GM12878 (cell line): ENCODE data around the gene TMEM97. TPM values are rescaled to one million over a fixed set of nuclear protein-coding genes. Genes with fewer than 3 reads are reported as not detected.

Source experiments
- ATAC-seq: fragments of 200-7000 bp; cut with Tn5 transposase; 3 replicates; pipeline ENCODE4 v1.9.1; 2020; ENCODE audit warnings: mild to moderate bottlenecking, moderate library complexity
- BruUV-seq: library from RNA; stranded (reverse); fragments of 400-500 nt; replicated peaks from 2 replicates; lab custom pipeline; 2021; lab: Mats Ljungman, UMichigan
- CTCF ChIA-PET: fragments of 300-600 bp; sonication (Branson Sonifier 250); formaldehyde crosslinking; extraction: SDS; loops from one replicate; lab custom pipeline; 2021; ENCODE audit warnings: inconsistent platforms; lab: Yijun Ruan, JAX
- POLR2A ChIA-PET: fragments of 350-600 bp; formaldehyde crosslinking; extraction: SDS; loops from one replicate; lab custom pipeline; 2021; ENCODE audit warnings: inconsistent platforms; lab: Charles Lee
- RAD21 ChIA-PET: fragments of 300-600 bp; sonication (Branson Sonifier 250); formaldehyde crosslinking; loops from one replicate; lab custom pipeline; 2023; ENCODE audit warnings: antibody characterized with exemption; ENCODE audit not compliant: unreplicated experiment; lab: Charles Lee
- SMC1A ChIA-PET: fragments of 300-600 bp; sonication (Branson Sonifier 250); formaldehyde crosslinking; loops from one replicate; lab custom pipeline; 2023; ENCODE audit not compliant: unreplicated experiment, uncharacterized antibody; lab: Charles Lee
- DNase-seq: peaks from one replicate; pipeline ENCODE4 v3.0.0-alpha.2; 2011; ENCODE audit warnings: low read depth, low spot score
- FAIRE-seq: peaks from 3 replicates; lab custom pipeline; 2011; peaks lifted over from hg19 to GRCh38; lab: Jason Lieb, UNC
- H2AFZ ChIP-seq: 2 replicates; pipeline ENCODE4 v1.6.0; 2011; ENCODE audit warnings: low read depth, low read length, control low read depth; ENCODE audit not compliant: control insufficient read depth
- H3K27ac ChIP-seq: 2 replicates; pipeline ENCODE4 v1.5.1; 2011; ENCODE audit warnings: control low read depth; ENCODE audit not compliant: control insufficient read depth, insufficient read depth
- H3K27me3 ChIP-seq, 2 experiments: replicated peaks in 1 of 2; 2 replicates each; pipeline versions ENCODE4 v1.6.0 to v1.6.1; 2011; ENCODE audit warnings: low read length in 1 of 2; ENCODE audit not compliant: control insufficient read depth in 2 of 2, insufficient read depth in 2 of 2
- H3K36me3 ChIP-seq, 2 experiments: 2 replicates each; pipeline ENCODE4 v1.5.1; 2011; ENCODE audit warnings: low read length in 1 of 2; ENCODE audit not compliant: control insufficient read depth in 2 of 2, insufficient read depth in 2 of 2
- H3K4me1 ChIP-seq: 2 replicates; pipeline ENCODE4 v1.6.1; 2011; ENCODE audit warnings: mild to moderate bottlenecking, low read length, moderate library complexity, mixed read lengths; ENCODE audit not compliant: control insufficient read depth, insufficient read depth
- H3K4me2 ChIP-seq: 2 replicates; pipeline ENCODE4 v1.6.0; 2011; ENCODE audit warnings: control low read depth; ENCODE audit not compliant: control insufficient read depth, insufficient read depth
- H3K4me3 ChIP-seq: fragments of 200-600 bp; sonication (generic); 2 replicates; pipeline ENCODE4 v1.5.1; 2016
- H3K79me2 ChIP-seq: 2 replicates; pipeline ENCODE4 v1.6.0; 2011; ENCODE audit warnings: low read length; ENCODE audit not compliant: control insufficient read depth, insufficient read depth
- H3K9ac ChIP-seq: 2 replicates; pipeline ENCODE4 v1.8.0; 2011; ENCODE audit warnings: low read length, control low read depth, mixed read lengths; ENCODE audit not compliant: control insufficient read depth, insufficient read depth
- H3K9me3 ChIP-seq: replicated peaks from 3 replicates; pipeline ENCODE4 v1.5.1; 2011; ENCODE audit warnings: mild to moderate bottlenecking, low read length; ENCODE audit not compliant: control insufficient read depth, insufficient read depth
- H4K20me1 ChIP-seq: 2 replicates; pipeline ENCODE4 v1.6.0; 2011; ENCODE audit not compliant: control insufficient read depth, insufficient read depth
- CEBPB ChIP-seq, 2 experiments: fragments of 150-350 bp in 1 of 2; IDR thresholded peaks; 2 replicates each; pipeline ENCODE4 v1.6.1; 2012 to 2014; ENCODE audit warnings: low read depth in 2 of 2, low read length in 2 of 2, borderline replicate concordance in 1 of 2, inconsistent platforms in 1 of 2
- CHD2 ChIP-seq: IDR thresholded peaks from 2 replicates; pipeline ENCODE4 v1.6.1; 2011; ENCODE audit warnings: low read depth, low read length, improper control_type of control experiment, borderline replicate concordance
- CUX1 ChIP-seq: IDR thresholded peaks from 2 replicates; pipeline ENCODE4 v1.6.1; 2012; ENCODE audit warnings: improper control_type of control experiment, low read depth, low read length; ENCODE audit not compliant: insufficient replicate concordance
- EP300 ChIP-seq, 2 experiments: fragments of 150-350 bp in 1 of 2; IDR thresholded peaks; 2 replicates each; pipeline ENCODE4 v1.6.1; 2011 to 2012; ENCODE audit warnings: low read depth in 2 of 2, low read length in 2 of 2, borderline replicate concordance in 1 of 2, improper control_type of control experiment in 1 of 2, inconsistent platforms in 1 of 2; ENCODE audit not compliant: control insufficient read depth in 1 of 2
- ETV6 ChIP-seq, 2 experiments: fragments of 450-650 bp in 1 of 2; IDR thresholded peaks in 1 of 2; conservative IDR thresholded peaks in 1 of 2; 2 replicates each; pipeline ENCODE4 v1.6.1; 2014; ENCODE audit warnings: antibody characterized with exemption in 1 of 2, borderline replicate concordance in 1 of 2, low read depth in 1 of 2, mild to moderate bottlenecking in 1 of 2, moderate library complexity in 1 of 2
- HCFC1 ChIP-seq: fragments of 150-350 bp; IDR thresholded peaks from 2 replicates; pipeline ENCODE4 v1.6.1; 2014; ENCODE audit warnings: low read length
- IKZF1 ChIP-seq: fragments of 450-650 bp; conservative IDR thresholded peaks from 2 replicates; pipeline ENCODE4 v1.6.1; 2017; ENCODE audit warnings: antibody characterized with exemption, mild to moderate bottlenecking
- NBN ChIP-seq: fragments of 450-650 bp; IDR thresholded peaks from 2 replicates; pipeline ENCODE4 v1.6.1; 2016
- NFXL1 ChIP-seq: fragments of 450-650 bp; IDR thresholded peaks from 2 replicates; pipeline ENCODE4 v1.6.1; 2017; ENCODE audit warnings: antibody characterized with exemption, mild to moderate bottlenecking, borderline replicate concordance
- PML ChIP-seq: IDR thresholded peaks from 2 replicates; pipeline ENCODE4 v1.6.1; 2012; ENCODE audit warnings: low read length, inconsistent platforms
- RAD51 ChIP-seq: fragments of 450-650 bp; IDR thresholded peaks from 2 replicates; pipeline ENCODE4 v1.6.1; 2016; ENCODE audit warnings: moderate library complexity, mild to moderate bottlenecking, inconsistent platforms
- SMC3 ChIP-seq: IDR thresholded peaks from 2 replicates; pipeline ENCODE4 v1.6.1; 2011; ENCODE audit warnings: low read length, improper control_type of control experiment, borderline replicate concordance
- SUPT20H ChIP-seq: IDR thresholded peaks from 2 replicates; pipeline ENCODE4 v1.6.1; 2011; ENCODE audit warnings: low read depth, mild to moderate bottlenecking, low read length, moderate library complexity, borderline replicate concordance; ENCODE audit not compliant: control insufficient read depth
- WGBS: methylation state at CpG from one replicate; pipeline ENCODE4 v1.1.6; 2016; ENCODE audit warnings: low lambda C conversion rate; ENCODE audit not compliant: insufficient replicate concordance, insufficient coverage; ENCODE audit errors: missing lambda C conversion rate; 5-methylcytosine and 5-hydroxymethylcytosine counted together
- in situ Hi-C: fragments of 300-500 bp; cut with MboI; formaldehyde crosslinking; loops from 9 replicates; pipeline ENCODE4 v1.14.3; 2018; ENCODE audit warnings: mixed read lengths
- intact Hi-C: fragments of 100-400 bp; cut with micrococcal nuclease; formaldehyde crosslinking; loops from one replicate; pipeline ENCODE4 v1.14.2; 2022; ENCODE audit not compliant: unreplicated experiment
- polyA plus RNA-seq, 11 experiments: library from polyadenylated mRNA; depleted of rRNA in 4 of 11; unstranded in 6 of 11; stranded (reverse) in 5 of 11; fragments of >200 nt; fragmentation: Nextera tagmentation in 4 of 11; fragmentation: Illumina TruSeq in 1 of 11; extraction: Ambion mirVana in 4 of 11; extraction: Trizol in 1 of 11; gene quantifications; 1 replicate in 1 of 11; 2 replicates in 10 of 11; pipeline versions ENCODE4 v1.2.1 to v1.2.3, GENCODE V29; 2011 to 2016; ENCODE audit warnings: inconsistent platforms in 2 of 11, missing spikeins in 2 of 11, low read depth in 1 of 11
- total RNA-seq, 4 experiments: library from RNA; depleted of rRNA in 3 of 4; stranded (reverse); fragments of >200 nt in 3 of 4; fragmentation: Illumina TruSeq in 1 of 4; extraction: Trizol in 1 of 4; gene quantifications; 2 replicates each; pipeline versions ENCODE4 v1.2.1 to v1.2.3, GENCODE V29; 2013 to 2021
- TF ChIP-seq, protein P1 (sequence below): fragments of 450-650 bp; IDR thresholded peaks from 2 replicates; pipeline ENCODE4 v1.6.1; 2017; ENCODE audit warnings: mild to moderate bottlenecking
- TF ChIP-seq, protein P2 (sequence below): fragments of 450-650 bp; IDR thresholded peaks from 2 replicates; pipeline ENCODE4 v1.6.1; 2014; ENCODE audit warnings: mild to moderate bottlenecking

TMEM97 gene
- total and polyA plus RNA-seq, 10 of the 15 experiments (the other 5 are each of a cell fraction or from before 2014, with no cell fraction given): 58.0 to 134 (median 86.0) TPM

- TF ChIP-seq, protein P1, sequence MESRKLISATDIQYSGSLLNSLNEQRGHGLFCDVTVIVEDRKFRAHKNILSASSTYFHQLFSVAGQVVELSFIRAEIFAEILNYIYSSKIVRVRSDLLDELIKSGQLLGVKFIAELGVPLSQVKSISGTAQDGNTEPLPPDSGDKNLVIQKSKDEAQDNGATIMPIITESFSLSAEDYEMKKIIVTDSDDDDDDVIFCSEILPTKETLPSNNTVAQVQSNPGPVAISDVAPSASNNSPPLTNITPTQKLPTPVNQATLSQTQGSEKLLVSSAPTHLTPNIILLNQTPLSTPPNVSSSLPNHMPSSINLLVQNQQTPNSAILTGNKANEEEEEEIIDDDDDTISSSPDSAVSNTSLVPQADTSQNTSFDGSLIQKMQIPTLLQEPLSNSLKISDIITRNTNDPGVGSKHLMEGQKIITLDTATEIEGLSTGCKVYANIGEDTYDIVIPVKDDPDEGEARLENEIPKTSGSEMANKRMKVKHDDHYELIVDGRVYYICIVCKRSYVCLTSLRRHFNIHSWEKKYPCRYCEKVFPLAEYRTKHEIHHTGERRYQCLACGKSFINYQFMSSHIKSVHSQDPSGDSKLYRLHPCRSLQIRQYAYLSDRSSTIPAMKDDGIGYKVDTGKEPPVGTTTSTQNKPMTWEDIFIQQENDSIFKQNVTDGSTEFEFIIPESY: no peak
- TF ChIP-seq PML: no peak
- no peak for TF ChIP-seq NFXL1
- no peak for TF ChIP-seq EP300 (IDR thresholded peaks at IDR 0.05; ENCODE audit: borderline replicate concordance in 1 of 2, control insufficient read depth in 1 of 2, low read depth in 2 of 2, low read length in 2 of 2)
Measured at GRCh38 chr17:28271431-28271830, 47.6 kb upstream of the TMEM97 start (continued).

- no peaks in the 10 kb centered on the region for H3K79me2 ChIP-seq
- ChIA-PET CTCF (interaction anchor here (1.0 kb wide), 1 partner anchor 13 kb away, joined by 3 read pairs; no protein-coding TSS in a partner anchor), POLR2A (interaction anchor here (0.6 kb wide), 1 partner anchor 14 kb away, joined by 3 read pairs; no protein-coding TSS in a partner anchor), SMC1A (interaction anchor here (1.4 kb wide), 1 partner anchor 26 kb away, joined by 5 read pairs; no protein-coding TSS in a partner anchor), RAD21 (no interaction called here)
- H3K9ac ChIP-seq: no peak overlapping the region
- 3% methylated on average over 2 of the region's 2 CpGs for WGBS
- in situ Hi-C loops (no loop called here), intact Hi-C loops (no loop called here)
- no peak overlapping the region for H3K27ac ChIP-seq
- H3K9me3 ChIP-seq: no peaks in the 10 kb centered on the region; the same call in 2 of the 3 replicates
- ATAC-seq: no peak
- H4K20me1 ChIP-seq: no peaks in the 10 kb centered on the region
- no TSS peak for BruUV-seq
- no peak overlapping the region for H3K4me3 ChIP-seq
- no peaks in the 10 kb centered on the region; a peak in 1 of 4 replicates for H3K27me3 ChIP-seq
- no peak for FAIRE-seq
- H2AFZ ChIP-seq: no peak overlapping the region
- H3K4me1 ChIP-seq: peaks cover 6% of the 10 kb centered on the region; the same call in 1 of the 2 replicates
- H3K36me3 ChIP-seq: no peaks in the 10 kb centered on the region
- H3K4me2 ChIP-seq: no peak overlapping the region
- no peak for DNase-seq
- no peak for TF ChIP-seq NBN
- TF ChIP-seq SUPT20H: no peak
- TF ChIP-seq SMC3: no peak
- no peak for TF ChIP-seq CEBPB (IDR thresholded peaks at IDR 0.05; ENCODE audit: borderline replicate concordance in 1 of 2, low read depth in 2 of 2, low read length in 2 of 2)
- TF ChIP-seq RAD51: no peak
- no peak for TF ChIP-seq ETV6 (conservative IDR thresholded peaks at IDR 0.05 in 1 of 2, IDR thresholded peaks at IDR 0.05 in 1 of 2; ENCODE audit: borderline replicate concordance in 1 of 2, low read depth in 1 of 2)
- TF ChIP-seq CUX1: no peak
- TF ChIP-seq, protein P2, sequence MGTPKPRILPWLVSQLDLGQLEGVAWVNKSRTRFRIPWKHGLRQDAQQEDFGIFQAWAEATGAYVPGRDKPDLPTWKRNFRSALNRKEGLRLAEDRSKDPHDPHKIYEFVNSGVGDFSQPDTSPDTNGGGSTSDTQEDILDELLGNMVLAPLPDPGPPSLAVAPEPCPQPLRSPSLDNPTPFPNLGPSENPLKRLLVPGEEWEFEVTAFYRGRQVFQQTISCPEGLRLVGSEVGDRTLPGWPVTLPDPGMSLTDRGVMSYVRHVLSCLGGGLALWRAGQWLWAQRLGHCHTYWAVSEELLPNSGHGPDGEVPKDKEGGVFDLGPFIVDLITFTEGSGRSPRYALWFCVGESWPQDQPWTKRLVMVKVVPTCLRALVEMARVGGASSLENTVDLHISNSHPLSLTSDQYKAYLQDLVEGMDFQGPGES: no peak
- TF ChIP-seq CHD2: no peak
- no peak for TF ChIP-seq IKZF1
- no peak for TF ChIP-seq HCFC1
Measured at GRCh38 chr17:28272166-28272565, 46.8 kb upstream of the TMEM97 start.
